Liver (tissue), 9 donors: Measurements from ENCODE around the gene MGAT5. TPM values are rescaled to one million over a fixed set of nuclear protein-coding genes. Genes with fewer than 3 reads are reported as not detected.

Experiments
- DNase-seq: peaks from one replicate; pipeline ENCODE4 v3.0.0-alpha.2; 2017; ENCODE audit warnings: low spot score
- H3K27ac ChIP-seq, 2 donors: one replicate each; pipeline ENCODE4 v1.7.0; 2013; ENCODE audit warnings: inconsistent platforms in 2 of 2, low read length in 2 of 2, control low read depth in 1 of 2, low read depth in 1 of 2, mild to moderate bottlenecking in 1 of 2
- H3K27me3 ChIP-seq, 4 donors: one replicate each; pipeline versions ENCODE4 v1.6.1 to v1.7.0; 2013; ENCODE audit warnings: low read length in 3 of 4, inconsistent platforms in 1 of 4, mild to moderate bottlenecking in 1 of 4, moderate library complexity in 1 of 4; ENCODE audit not compliant: control insufficient read depth in 4 of 4, insufficient read depth in 4 of 4
- H3K36me3 ChIP-seq, 4 donors: one replicate each; pipeline versions ENCODE4 v1.6.1 to v1.7.0; 2013; ENCODE audit warnings: low read length in 3 of 4, mild to moderate bottlenecking in 3 of 4, low read depth in 1 of 4, moderate library complexity in 1 of 4; ENCODE audit not compliant: control insufficient read depth in 4 of 4, insufficient read depth in 3 of 4
- H3K4me1 ChIP-seq, 4 donors: one replicate each; pipeline versions ENCODE4 v1.6.1 to v1.7.0; 2013; ENCODE audit warnings: low read length in 3 of 4, mild to moderate bottlenecking in 3 of 4, moderate library complexity in 1 of 4; ENCODE audit not compliant: control insufficient read depth in 4 of 4, insufficient read depth in 4 of 4
- H3K4me3 ChIP-seq, 3 donors: one replicate each; pipeline versions ENCODE4 v1.6.1 to v1.7.0; 2013; ENCODE audit warnings: low read length in 3 of 3, control low read depth in 1 of 3, low read depth in 1 of 3, mild to moderate bottlenecking in 1 of 3
- H3K9ac ChIP-seq, 2 donors: one replicate each; pipeline ENCODE4 v1.7.0; 2013; ENCODE audit warnings: low read length in 2 of 2, mild to moderate bottlenecking in 2 of 2, moderate library complexity in 2 of 2, control low read depth in 1 of 2, low read depth in 1 of 2
- H3K9me3 ChIP-seq, 4 donors: one replicate each; pipeline versions ENCODE4 v1.6.1 to v1.7.0; 2013; ENCODE audit warnings: low read length in 3 of 4; ENCODE audit not compliant: control insufficient read depth in 4 of 4
- CTCF ChIP-seq: fragments of 150-350 bp; IDR thresholded peaks from 2 replicates; pipeline ENCODE4 v1.5.1; 2017; ENCODE audit warnings: improper control_type of control experiment, low read depth, low read length; ENCODE audit not compliant: missing input control
- EGR1 ChIP-seq, 2 donors: IDR thresholded peaks; 2 replicates each; pipeline ENCODE4 v1.6.1; 2016 to 2018; ENCODE audit warnings: antibody characterized with exemption in 2 of 2, low read depth in 2 of 2
- FOXA1 ChIP-seq: IDR thresholded peaks from 2 replicates; pipeline ENCODE4 v1.6.1; 2016; ENCODE audit warnings: antibody characterized with exemption
- FOXA2 ChIP-seq: IDR thresholded peaks from 2 replicates; pipeline ENCODE4 v1.6.1; 2016; ENCODE audit warnings: antibody characterized with exemption
- GABPA ChIP-seq, 2 donors: IDR thresholded peaks in 1 of 2; conservative IDR thresholded peaks in 1 of 2; 2 replicates each; pipeline ENCODE4 v1.6.1; 2016; ENCODE audit warnings: antibody characterized with exemption in 2 of 2, mild to moderate bottlenecking in 1 of 2, moderate library complexity in 1 of 2
- HNF4A ChIP-seq, 2 donors: conservative IDR thresholded peaks; 2 replicates each; pipeline ENCODE4 v1.6.1; 2016; ENCODE audit warnings: antibody characterized with exemption in 2 of 2, mild to moderate bottlenecking in 2 of 2
- HNF4G ChIP-seq: IDR thresholded peaks from 2 replicates; pipeline ENCODE4 v1.6.1; 2016; ENCODE audit warnings: antibody characterized with exemption
- NR2F2 ChIP-seq: IDR thresholded peaks from 2 replicates; pipeline ENCODE4 v1.6.1; 2016; ENCODE audit warnings: antibody characterized with exemption
- RAD21 ChIP-seq, 2 donors: IDR thresholded peaks; 2 replicates each; pipeline ENCODE4 v1.6.1; 2016; ENCODE audit warnings: antibody characterized with exemption in 2 of 2, mild to moderate bottlenecking in 2 of 2
- REST ChIP-seq: IDR thresholded peaks from 2 replicates; pipeline ENCODE4 v1.6.1; 2016; ENCODE audit warnings: antibody characterized with exemption, mild to moderate bottlenecking
- RXRA ChIP-seq, 2 donors: IDR thresholded peaks; 2 replicates each; pipeline ENCODE4 v1.6.1; 2017 to 2018; ENCODE audit warnings: antibody characterized with exemption in 2 of 2, mild to moderate bottlenecking in 1 of 2
- TAF1 ChIP-seq: conservative IDR thresholded peaks from 2 replicates; pipeline ENCODE4 v1.6.1; 2016; ENCODE audit warnings: antibody characterized with exemption, mild to moderate bottlenecking
- YY1 ChIP-seq: IDR thresholded peaks from 2 replicates; pipeline ENCODE4 v1.6.1; 2016; ENCODE audit warnings: antibody characterized with exemption, mild to moderate bottlenecking
- ZBTB33 ChIP-seq: IDR thresholded peaks from 2 replicates; pipeline ENCODE4 v1.6.1; 2016; ENCODE audit warnings: antibody characterized with exemption
- WGBS: extraction: QIAGEN DNeasy Blood & Tissue Kit; methylation state at CpG from one replicate; pipeline ENCODE4 v1.1.7; 2013; 5-methylcytosine and 5-hydroxymethylcytosine counted together
- polyA plus RNA-seq, 2 donors: library from polyadenylated mRNA; stranded (reverse) in 1 of 2; unstranded in 1 of 2; fragments of 200-250 nt in 1 of 2; fragments of >200 nt in 1 of 2; fragmentation: Nextera tagmentation in 1 of 2; extraction: Ambion mirVana in 1 of 2; gene quantifications; one replicate each; pipeline versions ENCODE4 v1.2.1 to v1.2.3, GENCODE V29; 2013 to 2015
- total RNA-seq, 2 donors: library from RNA; depleted of rRNA; stranded (reverse); fragments of >200 nt; gene quantifications; one replicate each; pipeline ENCODE4 v1.2.3, GENCODE V29; 2014
- donor health status: healthy.
- donor health status: healthy.
- donor health status: healthy.
- donor health status: healthy.
- donor health status: healthy.

Gene MGAT5
- total and polyA plus RNA-seq, 4 donors, result 1.8 to 12.7 (median 5.6) TPM

DNA sequence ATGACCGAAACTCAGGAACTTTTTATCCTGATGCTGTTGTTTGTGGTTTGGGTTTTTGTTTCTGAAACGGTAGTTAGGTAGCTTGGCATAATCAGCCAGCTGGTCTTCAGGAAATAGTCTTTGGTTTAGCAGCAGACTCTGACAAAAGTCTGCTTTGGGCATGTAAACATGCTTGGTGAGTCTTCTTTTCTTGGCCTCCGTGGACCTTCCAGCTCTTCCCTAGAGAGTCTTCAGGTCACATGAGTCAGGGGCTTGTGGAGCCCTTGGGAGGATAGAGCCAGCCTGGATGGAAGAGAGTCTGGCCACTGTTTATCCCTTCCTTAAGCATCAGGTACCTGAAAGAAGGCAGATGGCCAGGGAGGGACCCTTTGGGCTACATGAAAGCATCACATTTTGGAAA is 154.5 kb downstream of the MGAT5 start:
- no peaks in the 10 kb centered on the region for H3K9me3 ChIP-seq
- peaks cover 0 to 2% (median 0%) of the 10 kb centered on the region in 4 donors for H3K36me3 ChIP-seq
- no peak overlapping the region for H3K9ac ChIP-seq
- no peaks in the 10 kb centered on the region for H3K27me3 ChIP-seq
- H3K27ac ChIP-seq, result no peak overlapping the region
- no peak for DNase-seq
- 81% methylated on average over 3 of the region's 3 CpGs for WGBS
- no peak overlapping the region for H3K4me3 ChIP-seq
- H3K4me1 ChIP-seq, result peaks cover 2 to 12% (median 7%) of the 10 kb centered on the region in 4 donors
- TF ChIP-seq TAF1 (no peak), RXRA (IDR thresholded peaks at IDR 0.05) (no peak), HNF4A (conservative IDR thresholded peaks at IDR 0.05) (no peak), NR2F2 (no peak), FOXA1 (no peak), RAD21 (IDR thresholded peaks at IDR 0.05) (no peak), ZBTB33 (no peak)

- Histone ChIP-seq H3K27me3 (no peaks in the 10 kb centered on the region), H3K27ac (no peak overlapping the region), H3K9me3 (no peaks in the 10 kb centered on the region), H3K4me3 (no peak overlapping the region), H3K36me3 (peaks cover 0 to 2% (median 0%) of the 10 kb centered on the region in 4 donors), H3K9ac (no peak overlapping the region), H3K4me1 (peaks cover 0 to 14% (median 9%) of the 10 kb centered on the region in 4 donors)
- TF ChIP-seq ZBTB33 (no peak), REST (no peak), CTCF (no peak), TAF1 (no peak), GABPA (IDR thresholded peaks at IDR 0.05 in 1 of 2, conservative IDR thresholded peaks at IDR 0.05 in 1 of 2) (no peak), NR2F2 (no peak), YY1 (no peak), HNF4G (no peak), EGR1 (IDR thresholded peaks at IDR 0.05; ENCODE audit: low read depth in 2 of 2) (no peak), FOXA2 (no peak), RAD21 (IDR thresholded peaks at IDR 0.05) (no peak)
- DNase-seq, result no peak
- WGBS, result 81% methylated on average over 3 of the region's 3 CpGs
Observed at GRCh38 chr2:134408791-134409190, 154.9 kb downstream of the MGAT5 start.
